K562 (cell line): Measurements from ENCODE around the gene ZNF10. TPM values are rescaled to one million over a fixed set of nuclear protein-coding genes. Genes with fewer than 3 reads are reported as not detected.

Source experiments
- ATAC-seq: fragments of 200-7000 bp; cut with Tn5 transposase; 3 replicates; pipeline ENCODE4 v1.9.1; 2020; ENCODE audit warnings: moderate library complexity
- BruUV-seq: library from RNA; stranded (reverse); fragments of 400-500 nt; replicated peaks from 2 replicates; lab custom pipeline; 2021; lab: Mats Ljungman, UMichigan
- CTCF ChIA-PET: fragments of 300-600 bp; formaldehyde crosslinking; extraction: SDS; loops from one replicate; lab custom pipeline; 2021; ENCODE audit warnings: low intra/inter-chr PET ratio; lab: Yijun Ruan, JAX
- POLR2A ChIA-PET: fragments of 300-600, 350-650 bp; sonication (Branson Sonifier 250); formaldehyde crosslinking; extraction: SDS; loops from one replicate; lab custom pipeline; 2021; ENCODE audit warnings: antibody characterized with exemption, inconsistent platforms; lab: Yijun Ruan, JAX
- DNase-seq, 4 experiments: peaks; one replicate each; pipeline versions ENCODE4 v3.0.0 to v3.0.0-alpha.2; 2011 to 2018; ENCODE audit warnings: low spot score in 3 of 4, mixed read lengths in 3 of 4; ENCODE audit errors: extremely low read depth in 1 of 4
- FAIRE-seq: peaks from 2 replicates; lab custom pipeline; 2011; peaks lifted over from hg19 to GRCh38; lab: Jason Lieb, UNC
- H2AFZ ChIP-seq: 2 replicates; pipeline ENCODE4 v1.6.0; 2011; ENCODE audit warnings: low read depth, low read length, control low read depth, inconsistent platforms
- H3K27ac ChIP-seq: fragments of 200-600 bp; 3 replicates; pipeline ENCODE4 v1.8.0; 2011; ENCODE audit warnings: low read depth, mild to moderate bottlenecking, control low read depth, inconsistent platforms, low read length, moderate library complexity, mixed read lengths; ENCODE audit errors: extremely low read depth
- H3K27me3 ChIP-seq, 2 experiments: fragments of 300-600 bp in 1 of 2; 2 replicates in 1 of 2; 3 replicates in 1 of 2; pipeline versions ENCODE4 v1.6.0 to v1.8.0; 2011; ENCODE audit warnings: inconsistent platforms in 2 of 2, low read length in 2 of 2, mild to moderate bottlenecking in 1 of 2, mixed read lengths in 1 of 2, moderate library complexity in 1 of 2; ENCODE audit not compliant: control insufficient read depth in 2 of 2, insufficient read depth in 2 of 2
- H3K36me3 ChIP-seq: fragments of 300-600 bp; 3 replicates; pipeline ENCODE4 v1.8.0; 2011; ENCODE audit warnings: mild to moderate bottlenecking, low read length, inconsistent platforms; ENCODE audit not compliant: control insufficient read depth, insufficient read depth
- H3K4me1 ChIP-seq, 2 experiments: fragments of 200-600 bp in 1 of 2; replicated peaks in 1 of 2; 2 replicates in 1 of 2; 3 replicates in 1 of 2; pipeline versions ENCODE4 v1.5.1 to v1.8.0; 2011; ENCODE audit warnings: inconsistent platforms in 2 of 2, low read length in 2 of 2, mild to moderate bottlenecking in 1 of 2, mixed read lengths in 1 of 2, moderate library complexity in 1 of 2; ENCODE audit not compliant: control insufficient read depth in 2 of 2, insufficient read depth in 2 of 2
- H3K4me2 ChIP-seq: 2 replicates; pipeline ENCODE4 v1.6.1; 2011; ENCODE audit warnings: low read length, control low read depth, inconsistent platforms, mixed read lengths; ENCODE audit not compliant: insufficient read depth
- H3K4me3 ChIP-seq: fragments of 200-600 bp; sonication (generic), shearing (Covaris generic); 2 replicates; pipeline ENCODE4 v1.5.1; 2016; ENCODE audit warnings: control low read depth, inconsistent platforms
- H3K79me2 ChIP-seq: fragments of 200-600 bp; 3 replicates; pipeline ENCODE4 v1.8.0; 2011; ENCODE audit warnings: low read length, inconsistent platforms; ENCODE audit not compliant: control insufficient read depth, insufficient read depth
- H3K9ac ChIP-seq, 2 experiments: 2 replicates each; pipeline versions ENCODE4 v1.6.0 to v1.6.1; 2011; ENCODE audit warnings: low read depth in 2 of 2, low read length in 2 of 2, control low read depth in 1 of 2, inconsistent platforms in 1 of 2, mild to moderate bottlenecking in 1 of 2, mixed read lengths in 1 of 2; ENCODE audit not compliant: insufficient read depth in 1 of 2
- H3K9me1 ChIP-seq: one replicate; pipeline ENCODE4 v1.6.0; 2011; ENCODE audit warnings: inconsistent platforms, mild to moderate bottlenecking, low read length, moderate library complexity; ENCODE audit not compliant: control insufficient read depth, insufficient read depth
- H3K9me3 ChIP-seq: replicated peaks from 2 replicates; pipeline ENCODE4 v1.5.1; 2011; ENCODE audit warnings: low read depth, low read length, inconsistent platforms; ENCODE audit not compliant: control insufficient read depth, insufficient read depth
- H4K20me1 ChIP-seq: replicated peaks from 2 replicates; pipeline ENCODE4 v1.6.1; 2011; ENCODE audit warnings: low read length, inconsistent platforms, mixed read lengths; ENCODE audit not compliant: control insufficient read depth, insufficient read depth
- CEBPZ ChIP-seq: fragments of 150-350 bp; IDR thresholded peaks from 2 replicates; pipeline ENCODE4 v1.6.1; 2014; ENCODE audit warnings: low read depth, mild to moderate bottlenecking, low read length, borderline replicate concordance
- WHSC1 ChIP-seq: IDR thresholded peaks from one replicate; pipeline ENCODE4 v1.6.1; 2012; ENCODE audit warnings: low read length, control low read depth, inconsistent platforms
- YBX1 ChIP-seq: fragments of 450-650 bp; IDR thresholded peaks from 2 replicates; pipeline ENCODE4 v1.7.1; 2016; ENCODE audit warnings: mild to moderate bottlenecking
- ZNF239 ChIP-seq: fragments of 250-450 bp; sonication (Bioruptor Pico); IDR thresholded peaks from 2 replicates; pipeline ENCODE4 v1.4.0; 2020; ENCODE audit warnings: mild to moderate bottlenecking
- ZNF311 ChIP-seq: fragments of 250-450 bp; sonication (Bioruptor Pico); IDR thresholded peaks from 2 replicates; pipeline ENCODE4 v1.4.0; 2020; ENCODE audit warnings: mild to moderate bottlenecking, moderate library complexity
- WGBS: fragments of 100-300 bp; shearing (Covaris generic); methylation state at CpG from one replicate; pipeline ENCODE4 v1.1.6; 2016; ENCODE audit warnings: low coverage, mixed read lengths; ENCODE audit not compliant: insufficient coverage; ENCODE audit errors: missing lambda C conversion rate; 5-methylcytosine and 5-hydroxymethylcytosine counted together
- in situ Hi-C: fragments of 300-500 bp; cut with MboI; formaldehyde crosslinking; loops from 4 replicates; pipeline ENCODE4 v1.15.0; 2018; ENCODE audit warnings: inconsistent platforms, mixed read lengths
- intact Hi-C: fragments of 100-400 bp; cut with micrococcal nuclease; formaldehyde crosslinking; loops from 2 replicates; pipeline ENCODE4 v1.14.2; 2022
- polyA plus RNA-seq, 8 experiments: library from polyadenylated mRNA; depleted of rRNA in 4 of 8; stranded (reverse) in 5 of 8; unstranded in 3 of 8; fragments of >200 nt; fragmentation: Nextera tagmentation in 2 of 8; fragmentation: Illumina TruSeq in 1 of 8; extraction: Ambion mirVana in 2 of 8; extraction: Trizol in 1 of 8; gene quantifications; 2 replicates each; pipeline versions ENCODE4 v1.2.1 to v1.2.3, GENCODE V29; 2011 to 2014; ENCODE audit warnings: inconsistent platforms in 1 of 8, missing spikeins in 1 of 8
- total RNA-seq, 7 experiments: library from RNA; depleted of rRNA in 6 of 7; stranded (reverse); fragments of >200 nt in 6 of 7; fragmentation: Illumina TruSeq in 2 of 7; extraction: Trizol in 2 of 7; gene quantifications; 2 replicates each; pipeline versions ENCODE4 v1.2.1 to v1.2.3, GENCODE V29; 2011 to 2021; ENCODE audit warnings: low replicate concordance in 1 of 7

ZNF10 gene
- total and polyA plus RNA-seq, 9 of the 15 experiments (the other 6 are each of a cell fraction or from before 2014, with no cell fraction given): 3.5 to 5.8 (median 4.9) TPM

DNA sequence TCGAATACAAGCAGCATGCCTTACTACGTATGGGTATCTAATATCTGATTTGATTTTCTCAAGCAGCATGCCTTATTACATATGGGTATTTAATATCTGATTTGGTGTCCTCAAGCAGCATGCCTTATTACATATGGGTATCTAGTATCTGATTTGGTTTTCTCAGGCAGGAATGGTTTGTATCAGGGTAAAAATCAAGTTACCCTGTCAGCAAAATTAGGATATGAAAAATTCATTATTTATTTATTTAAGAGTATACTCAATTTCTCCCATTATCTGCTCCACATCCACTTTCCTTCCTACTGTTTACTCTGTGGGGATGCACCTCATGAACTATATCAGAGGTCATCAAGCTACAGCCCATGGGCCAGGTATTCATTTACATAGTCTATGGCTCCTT, 22.3 kb upstream of the ZNF10 start:
- H3K4me1 ChIP-seq: no peaks in the 10 kb centered on the region
- no TSS peak for BruUV-seq
- TF ChIP-seq CEBPZ (no peak), YBX1 (no peak), WHSC1 (no peak), ZNF311 (CRISPR knock-in tag) (no peak), ZNF239 (CRISPR knock-in tag) (no peak)
- CTCF ChIA-PET: no interaction called here
- DNase-seq (no peak), FAIRE-seq (no peak), ATAC-seq (no peak)
- no peak overlapping the region for H3K27ac ChIP-seq
- POLR2A ChIA-PET: no interaction called here
- H3K36me3 ChIP-seq: peaks cover 15% of the 10 kb centered on the region; the same call in 2 of the 3 replicates
- intact Hi-C loops: no loop called here
- no peaks in the 10 kb centered on the region for H3K9me1 ChIP-seq
- H3K9ac ChIP-seq: no peak overlapping the region
- in situ Hi-C loops: no loop called here
- H2AFZ ChIP-seq: no peak overlapping the region
- H3K27me3 ChIP-seq: no peaks in the 10 kb centered on the region
- H4K20me1 ChIP-seq: no peaks in the 10 kb centered on the region
- H3K9me3 ChIP-seq: peaks cover 27% of the 10 kb centered on the region
- H3K4me3 ChIP-seq: no peak overlapping the region
- whole genome bisulfite sequencing: 38% methylated on average over 2 of the region's 2 CpGs
- no peak overlapping the region for H3K4me2 ChIP-seq
- H3K79me2 ChIP-seq: no peaks in the 10 kb centered on the region
